NOMO-1 treated with DMSO at 0.1 percent for 48 hours (cell line): Measurements from ENCODE around the gene DHX15.

Experiments used
- DNase-seq: peaks from one replicate; lab custom pipeline; 2025; ENCODE audit not compliant: unreplicated experiment; lab: John Stamatoyannopoulos, UW

Gene DHX15

GRCh38 chr4:24584211-24584850 is at the start of gene DHX15:
Gene DHX15, minus strand, starts transcription at chr4:24584554. Its CDS starts 161 bp downstream, at chr4:24584393.
- DNase-seq: peak; percentile 98

- no peak for DNase-seq
Measured at GRCh38 chr4:24632011-24632410, 47.7 kb upstream of the DHX15 start.

GRCh38 chr4:24630937-24631336 is 46.6 kb upstream of the DHX15 start:
- DNase-seq: no peak

GRCh38 chr4:24625091-24625490 is 40.7 kb upstream of the DHX15 start:
- no peak for DNase-seq

GRCh38 chr4:24624381-24624780 is 40.0 kb upstream of the DHX15 start:
- DNase-seq: no peak

GRCh38 chr4:24622146-24622834 is 37.9 kb upstream of the DHX15 start:
- DNase-seq: no peak

GRCh38 chr4:24615977-24616376 is 31.6 kb upstream of the DHX15 start:
- no peak for DNase-seq

GRCh38 chr4:24614881-24615280 is 30.5 kb upstream of the DHX15 start:
- DNase-seq: no peak

GRCh38 chr4:24613502-24613901 is 29.1 kb upstream of the DHX15 start:
- DNase-seq: no peak

GRCh38 chr4:24611575-24611974 is 27.2 kb upstream of the DHX15 start:
- no peak for DNase-seq

- no peak for DNase-seq
Measured at GRCh38 chr4:24607334-24607733, 23.0 kb upstream of the DHX15 start.

GRCh38 chr4:24605216-24605615 is 20.9 kb upstream of the DHX15 start:
- DNase-seq: no peak

GRCh38 chr4:24604558-24605214 is 20.3 kb upstream of the DHX15 start:
- DNase-seq: peak; percentile 48

GRCh38 chr4:24603343-24603742 is 19.0 kb upstream of the DHX15 start:
- no peak for DNase-seq

GRCh38 chr4:24601121-24601520 is 16.8 kb upstream of the DHX15 start:
- no peak for DNase-seq

GRCh38 chr4:24599275-24599674 is 14.9 kb upstream of the DHX15 start:
- no peak for DNase-seq

GRCh38 chr4:24598025-24598424 is 13.7 kb upstream of the DHX15 start:
- DNase-seq: no peak

GRCh38 chr4:24595659-24596058 is 11.3 kb upstream of the DHX15 start:
- DNase-seq: no peak

GRCh38 chr4:24594887-24595286 is 10.5 kb upstream of the DHX15 start:
- no peak for DNase-seq

- no peak for DNase-seq
Measured at GRCh38 chr4:24589448-24589847, 5.1 kb upstream of the DHX15 start.

- no peak for DNase-seq
Measured at GRCh38 chr4:24588216-24588954, 4.0 kb upstream of the DHX15 start.
